Measurements from ENCODE around the gene CEACAM18.
A peak's percentile ranks its signal among the peaks of the same experiment; 100 is the strongest.
"Not testable (repeated sequence)": the region's sequence is repeated elsewhere in the genome, so short reads cannot be mapped to it uniquely, and the experiment has no call there.

CEACAM18 gene

DNA sequence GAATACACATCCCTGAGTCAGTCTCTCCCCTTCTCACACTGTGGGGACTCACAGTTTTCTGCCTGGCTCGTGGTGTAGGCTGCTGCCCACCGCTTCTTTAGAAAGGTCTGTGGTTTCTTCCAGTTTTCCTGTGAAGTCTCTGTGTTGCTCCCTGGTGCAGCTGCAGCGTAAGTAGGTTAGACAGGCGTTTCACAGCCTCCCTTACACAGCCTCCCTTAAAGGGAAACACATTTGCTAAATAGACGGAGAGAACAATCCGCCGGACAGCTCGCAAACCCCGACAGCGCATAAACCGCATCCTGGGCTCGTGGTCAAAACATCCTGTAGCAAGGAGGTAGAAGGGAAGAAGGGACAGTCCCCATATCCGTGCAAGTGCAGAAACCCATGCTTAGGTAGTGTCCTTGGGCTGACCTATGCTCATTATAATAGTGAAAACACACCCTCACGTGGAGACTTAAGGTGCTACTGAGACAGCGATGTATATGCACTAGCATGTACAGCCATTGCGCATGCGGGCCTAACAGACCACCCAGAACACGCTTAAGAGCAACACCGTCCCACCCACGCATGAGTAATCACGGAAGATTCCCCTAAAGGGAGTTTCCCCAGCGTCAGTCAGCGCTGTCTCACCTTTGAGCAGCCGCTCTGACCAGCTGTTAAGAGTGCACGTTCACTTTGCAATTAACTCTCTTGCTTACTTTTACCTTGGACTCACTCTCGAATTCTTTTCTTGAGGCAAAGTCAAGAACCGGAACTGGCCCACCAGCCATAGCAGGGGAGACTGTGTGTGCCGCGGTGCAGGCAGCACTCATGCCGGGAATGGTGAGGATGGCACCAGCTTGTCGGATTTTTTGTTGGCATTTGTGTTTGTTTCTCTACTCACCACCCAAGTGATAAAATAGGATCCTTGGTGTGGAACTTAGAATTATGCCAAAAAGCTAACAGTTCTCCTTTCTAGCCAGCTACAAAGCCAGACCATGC is 36.6 kb upstream of the CEACAM18 start:
- no peak overlapping the region for H3K4me3 ChIP-seq (ENCODE audit: low read depth, low read length)
- TF ChIP-seq EGR2 (tag by site-specific recombination; IDR thresholded peaks at IDR 0.05; ENCODE audit: low read depth) (peak; percentile 14; the same call in 1 of the 2 replicates), ZNF404 (tag by site-specific recombination; IDR thresholded peaks at IDR 0.05) (no peak), ZNF10 (tag by site-specific recombination; IDR thresholded peaks at IDR 0.05) (no peak), ZNF416 (tag by site-specific recombination; IDR thresholded peaks at IDR 0.05) (no peak)
- CTCF ChIA-PET, result interaction anchor here (0.9 kb wide), 1 partner anchor 11 kb away, joined by 6 read pairs; no protein-coding TSS in a partner anchor
- H3K27ac ChIP-seq (ENCODE audit: extremely low read depth, low read depth, low read length), result no peak overlapping the region
- POLR2A ChIA-PET, result no interaction called here
- H3K9me3 ChIP-seq (ENCODE audit: control insufficient read depth, insufficient read depth, low read depth, low read length), result no peaks in the 10 kb centered on the region
- no peaks in the 10 kb centered on the region for H3K36me3 ChIP-seq (ENCODE audit: control insufficient read depth in 2 of 2, insufficient read depth in 1 of 2, low read length in 2 of 2)
- H3K4me1 ChIP-seq (ENCODE audit: control insufficient read depth, insufficient read depth, low read length), result no peaks in the 10 kb centered on the region

DNA sequence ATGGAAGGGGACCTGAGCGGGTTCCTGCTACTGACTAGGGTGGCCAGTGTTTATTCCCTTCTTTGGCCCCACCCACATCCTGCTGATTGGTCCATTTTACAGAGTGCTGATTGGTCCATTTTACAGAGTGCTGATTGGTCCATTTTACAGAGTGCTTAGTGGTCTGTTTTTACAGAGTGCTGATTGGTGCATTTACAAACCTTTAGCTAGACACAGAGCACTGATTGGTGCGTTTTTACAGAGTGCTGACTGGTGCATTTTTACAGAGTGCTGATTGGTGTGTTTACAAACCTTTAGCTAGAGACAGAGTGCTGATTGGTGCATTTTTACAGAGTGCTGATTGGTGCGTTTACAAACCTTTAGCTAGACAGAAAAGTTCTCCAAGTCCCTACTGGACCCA is 30.8 kb upstream of the CEACAM18 start:
- 0 out of 2 replicates have a peak, but pooled peaks have one; percentile 19 for TF ChIP-seq SP2 (tag by site-specific recombination; IDR thresholded peaks at IDR 0.05)
- H3K9me3 ChIP-seq (ENCODE audit: control insufficient read depth, insufficient read depth, low read depth, low read length); H3K27ac ChIP-seq (ENCODE audit: extremely low read depth, low read depth, low read length); H3K4me1 ChIP-seq (ENCODE audit: control insufficient read depth, insufficient read depth, low read length); H3K4me3 ChIP-seq (ENCODE audit: low read depth, low read length); H3K36me3 ChIP-seq (ENCODE audit: control insufficient read depth in 2 of 2, insufficient read depth in 1 of 2, low read length in 2 of 2); POLR2A ChIA-PET: not testable (repeated sequence)
- CTCF ChIA-PET, result interaction anchor here (0.6 to 3.4 kb wide), 6 partner anchors 9 to 353 kb away, joined by 3 to 11 read pairs (median 6); no protein-coding TSS in a partner anchor

DNA sequence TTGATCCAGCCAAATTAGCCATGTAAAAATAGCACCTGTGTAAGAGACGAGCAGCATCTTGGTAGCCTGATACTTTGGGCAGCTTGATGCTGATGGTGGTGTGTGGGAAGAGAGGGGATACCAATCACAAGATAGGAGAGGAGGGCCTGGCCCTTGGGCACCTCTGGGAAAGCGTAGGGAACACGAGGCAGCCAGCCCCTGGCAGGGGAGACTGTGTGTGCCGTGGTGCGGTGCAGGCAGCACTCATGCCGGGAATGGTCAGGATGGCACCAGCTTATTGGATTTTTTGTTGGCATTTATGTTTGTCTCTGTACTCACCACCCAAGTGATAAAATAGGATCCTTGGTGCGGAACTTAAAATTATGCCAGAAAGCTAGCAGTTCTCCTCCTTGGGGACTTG is 30.3 kb upstream of the CEACAM18 start:
- no peaks in the 10 kb centered on the region for H3K4me1 ChIP-seq (ENCODE audit: control insufficient read depth, insufficient read depth, low read length)
- ChIA-PET CTCF (interaction anchor here (0.7 to 3.4 kb wide), 4 partner anchors 9 to 354 kb away, joined by 3 to 11 read pairs (median 8); no protein-coding TSS in a partner anchor), POLR2A (no interaction called here)
- H3K36me3 ChIP-seq (ENCODE audit: control insufficient read depth in 2 of 2, insufficient read depth in 1 of 2, low read length in 2 of 2), result no peaks in the 10 kb centered on the region
- no peaks in the 10 kb centered on the region for H3K9me3 ChIP-seq (ENCODE audit: control insufficient read depth, insufficient read depth, low read depth, low read length)
- no peak overlapping the region for H3K4me3 ChIP-seq (ENCODE audit: low read depth, low read length)
- H3K27ac ChIP-seq (ENCODE audit: extremely low read depth, low read depth, low read length), result no peak overlapping the region
- TF ChIP-seq ZNF510 (tag by site-specific recombination; IDR thresholded peaks at IDR 0.05; ENCODE audit: insufficient replicate concordance) (no peak), ZNF24 (tag by site-specific recombination; IDR thresholded peaks at IDR 0.05) (no peak), ZNF629 (tag by site-specific recombination; IDR thresholded peaks at IDR 0.05) (no peak), OVOL3 (tag by site-specific recombination; IDR thresholded peaks at IDR 0.05) (no peak), ZNF664 (tag by site-specific recombination; IDR thresholded peaks at IDR 0.05) (no peak), SCRT1 (tag by site-specific recombination; IDR thresholded peaks at IDR 0.05; ENCODE audit: borderline replicate concordance) (no peak), ZNF140 (tag by site-specific recombination; IDR thresholded peaks at IDR 0.05) (no peak), SP2 (tag by site-specific recombination; IDR thresholded peaks at IDR 0.05) (no peak), REPIN1 (tag by site-specific recombination; IDR thresholded peaks at IDR 0.05; ENCODE audit: low read depth) (no peak), ZNF214 (tag by site-specific recombination; IDR thresholded peaks at IDR 0.05; ENCODE audit: borderline replicate concordance) (no peak), GLI4 (tag by site-specific recombination; IDR thresholded peaks at IDR 0.05) (no peak)
- TF ChIP-seq, protein P1, sequence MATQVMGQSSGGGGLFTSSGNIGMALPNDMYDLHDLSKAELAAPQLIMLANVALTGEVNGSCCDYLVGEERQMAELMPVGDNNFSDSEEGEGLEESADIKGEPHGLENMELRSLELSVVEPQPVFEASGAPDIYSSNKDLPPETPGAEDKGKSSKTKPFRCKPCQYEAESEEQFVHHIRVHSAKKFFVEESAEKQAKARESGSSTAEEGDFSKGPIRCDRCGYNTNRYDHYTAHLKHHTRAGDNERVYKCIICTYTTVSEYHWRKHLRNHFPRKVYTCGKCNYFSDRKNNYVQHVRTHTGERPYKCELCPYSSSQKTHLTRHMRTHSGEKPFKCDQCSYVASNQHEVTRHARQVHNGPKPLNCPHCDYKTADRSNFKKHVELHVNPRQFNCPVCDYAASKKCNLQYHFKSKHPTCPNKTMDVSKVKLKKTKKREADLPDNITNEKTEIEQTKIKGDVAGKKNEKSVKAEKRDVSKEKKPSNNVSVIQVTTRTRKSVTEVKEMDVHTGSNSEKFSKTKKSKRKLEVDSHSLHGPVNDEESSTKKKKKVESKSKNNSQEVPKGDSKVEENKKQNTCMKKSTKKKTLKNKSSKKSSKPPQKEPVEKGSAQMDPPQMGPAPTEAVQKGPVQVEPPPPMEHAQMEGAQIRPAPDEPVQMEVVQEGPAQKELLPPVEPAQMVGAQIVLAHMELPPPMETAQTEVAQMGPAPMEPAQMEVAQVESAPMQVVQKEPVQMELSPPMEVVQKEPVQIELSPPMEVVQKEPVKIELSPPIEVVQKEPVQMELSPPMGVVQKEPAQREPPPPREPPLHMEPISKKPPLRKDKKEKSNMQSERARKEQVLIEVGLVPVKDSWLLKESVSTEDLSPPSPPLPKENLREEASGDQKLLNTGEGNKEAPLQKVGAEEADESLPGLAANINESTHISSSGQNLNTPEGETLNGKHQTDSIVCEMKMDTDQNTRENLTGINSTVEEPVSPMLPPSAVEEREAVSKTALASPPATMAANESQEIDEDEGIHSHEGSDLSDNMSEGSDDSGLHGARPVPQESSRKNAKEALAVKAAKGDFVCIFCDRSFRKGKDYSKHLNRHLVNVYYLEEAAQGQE (tag by site-specific recombination; IDR thresholded peaks at IDR 0.05), result no peak
- TF ChIP-seq, protein P2, sequence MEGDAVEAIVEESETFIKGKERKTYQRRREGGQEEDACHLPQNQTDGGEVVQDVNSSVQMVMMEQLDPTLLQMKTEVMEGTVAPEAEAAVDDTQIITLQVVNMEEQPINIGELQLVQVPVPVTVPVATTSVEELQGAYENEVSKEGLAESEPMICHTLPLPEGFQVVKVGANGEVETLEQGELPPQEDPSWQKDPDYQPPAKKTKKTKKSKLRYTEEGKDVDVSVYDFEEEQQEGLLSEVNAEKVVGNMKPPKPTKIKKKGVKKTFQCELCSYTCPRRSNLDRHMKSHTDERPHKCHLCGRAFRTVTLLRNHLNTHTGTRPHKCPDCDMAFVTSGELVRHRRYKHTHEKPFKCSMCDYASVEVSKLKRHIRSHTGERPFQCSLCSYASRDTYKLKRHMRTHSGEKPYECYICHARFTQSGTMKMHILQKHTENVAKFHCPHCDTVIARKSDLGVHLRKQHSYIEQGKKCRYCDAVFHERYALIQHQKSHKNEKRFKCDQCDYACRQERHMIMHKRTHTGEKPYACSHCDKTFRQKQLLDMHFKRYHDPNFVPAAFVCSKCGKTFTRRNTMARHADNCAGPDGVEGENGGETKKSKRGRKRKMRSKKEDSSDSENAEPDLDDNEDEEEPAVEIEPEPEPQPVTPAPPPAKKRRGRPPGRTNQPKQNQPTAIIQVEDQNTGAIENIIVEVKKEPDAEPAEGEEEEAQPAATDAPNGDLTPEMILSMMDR (tag by site-specific recombination; IDR thresholded peaks at IDR 0.05), result no peak
- TF ChIP-seq, protein P3, sequence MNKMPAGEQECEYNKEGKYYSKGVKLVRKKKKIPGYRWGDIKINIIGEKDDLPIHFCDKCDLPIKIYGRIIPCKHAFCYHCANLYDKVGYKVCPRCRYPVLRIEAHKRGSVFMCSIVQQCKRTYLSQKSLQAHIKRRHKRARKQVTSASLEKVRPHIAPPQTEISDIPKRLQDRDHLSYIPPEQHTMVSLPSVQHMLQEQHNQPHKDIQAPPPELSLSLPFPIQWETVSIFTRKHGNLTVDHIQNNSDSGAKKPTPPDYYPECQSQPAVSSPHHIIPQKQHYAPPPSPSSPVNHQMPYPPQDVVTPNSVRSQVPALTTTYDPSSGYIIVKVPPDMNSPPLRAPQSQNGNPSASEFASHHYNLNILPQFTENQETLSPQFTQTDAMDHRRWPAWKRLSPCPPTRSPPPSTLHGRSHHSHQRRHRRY (tag by site-specific recombination; IDR thresholded peaks at IDR 0.05), result no peak
- TF ChIP-seq, protein P4, sequence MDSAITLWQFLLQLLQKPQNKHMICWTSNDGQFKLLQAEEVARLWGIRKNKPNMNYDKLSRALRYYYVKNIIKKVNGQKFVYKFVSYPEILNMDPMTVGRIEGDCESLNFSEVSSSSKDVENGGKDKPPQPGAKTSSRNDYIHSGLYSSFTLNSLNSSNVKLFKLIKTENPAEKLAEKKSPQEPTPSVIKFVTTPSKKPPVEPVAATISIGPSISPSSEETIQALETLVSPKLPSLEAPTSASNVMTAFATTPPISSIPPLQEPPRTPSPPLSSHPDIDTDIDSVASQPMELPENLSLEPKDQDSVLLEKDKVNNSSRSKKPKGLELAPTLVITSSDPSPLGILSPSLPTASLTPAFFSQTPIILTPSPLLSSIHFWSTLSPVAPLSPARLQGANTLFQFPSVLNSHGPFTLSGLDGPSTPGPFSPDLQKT (IDR thresholded peaks at IDR 0.05; ENCODE audit: borderline replicate concordance, low read depth, low read length), result no peak
